NCI-H187 (cell line): ENCODE data around the gene VTN.
"Not testable (repeated sequence)": the region's sequence is repeated elsewhere in the genome, so short reads cannot be mapped to it uniquely, and the experiment has no call there.

ENCODE experiments used
- DNase-seq, 2 experiments: peaks; one replicate each; lab custom pipeline; 2025; lab: John Stamatoyannopoulos, UW

The VTN gene

GRCh38 chr17:28342313-28342712, 27.8 kb downstream of the VTN start:
- DNase-seq: no peak

GRCh38 chr17:28341516-28341915, 28.6 kb downstream of the VTN start:
- DNase-seq: no peak

GRCh38 chr17:28340374-28340773, 29.7 kb downstream of the VTN start:
- DNase-seq: no peak

- no peak for DNase-seq
These were observed 30.7 kb downstream of the VTN start for GRCh38 chr17:28339431-28339830.

- DNase-seq: not testable (repeated sequence)
These were observed 31.3 kb downstream of the VTN start for GRCh38 chr17:28338769-28339212.

- DNase-seq: no peak
These were observed 31.9 kb downstream of the VTN start for GRCh38 chr17:28338056-28338768.

- no peak for DNase-seq
These were observed 33.9 kb downstream of the VTN start for GRCh38 chr17:28335959-28336871.

GRCh38 chr17:28335201-28335958, 34.7 kb downstream of the VTN start, which contains the start of the genes IFT20 and TNFAIP1:
TSS of gene IFT20 (minus strand) at chr17:28335472. CDS start at chr17:28331985, 3,487 bp downstream.
TSS of gene TNFAIP1 (plus strand) at chr17:28335761. CDS start at chr17:28339522, 3,761 bp downstream.
- DNase-seq: peak; percentile 86 to 98

GRCh38 chr17:28334666-28335200, 35.4 kb downstream of the VTN start:
- DNase-seq: no peak

GRCh38 chr17:28334171-28334570, 35.9 kb downstream of the VTN start:
- DNase-seq: no peak

GRCh38 chr17:28333083-28333746, 36.9 kb downstream of the VTN start:
- DNase-seq: no peak

GRCh38 chr17:28331891-28332420, 38.2 kb downstream of the VTN start:
- no peak for DNase-seq

- DNase-seq: no peak
These were observed 39.4 kb downstream of the VTN start for GRCh38 chr17:28330671-28331070.

GRCh38 chr17:28328325-28328724, 41.8 kb downstream of the VTN start:
- no peak for DNase-seq

- no peak for DNase-seq
These were observed 42.4 kb downstream of the VTN start for GRCh38 chr17:28327709-28328108.

- DNase-seq: no peak
These were observed 43.0 kb downstream of the VTN start for GRCh38 chr17:28327031-28327607.

- no peak for DNase-seq
These were observed 44.0 kb downstream of the VTN start for GRCh38 chr17:28326114-28326513.

- no peak for DNase-seq
These were observed 44.9 kb downstream of the VTN start for GRCh38 chr17:28325211-28325610.

GRCh38 chr17:28324781-28325180, 45.3 kb downstream of the VTN start:
- DNase-seq: no peak

GRCh38 chr17:28324267-28324745, 45.8 kb downstream of the VTN start:
- DNase-seq: no peak
